ENCODE measurements around the gene CFAP206. TPM values are rescaled to one million over a fixed set of nuclear protein-coding genes. Genes with fewer than 3 reads are reported as not detected.

The CFAP206 gene
- total and polyA plus RNA-seq, 8 donors = 0.06 to 0.56 (median 0.14) TPM; not detected in 3

DNA sequence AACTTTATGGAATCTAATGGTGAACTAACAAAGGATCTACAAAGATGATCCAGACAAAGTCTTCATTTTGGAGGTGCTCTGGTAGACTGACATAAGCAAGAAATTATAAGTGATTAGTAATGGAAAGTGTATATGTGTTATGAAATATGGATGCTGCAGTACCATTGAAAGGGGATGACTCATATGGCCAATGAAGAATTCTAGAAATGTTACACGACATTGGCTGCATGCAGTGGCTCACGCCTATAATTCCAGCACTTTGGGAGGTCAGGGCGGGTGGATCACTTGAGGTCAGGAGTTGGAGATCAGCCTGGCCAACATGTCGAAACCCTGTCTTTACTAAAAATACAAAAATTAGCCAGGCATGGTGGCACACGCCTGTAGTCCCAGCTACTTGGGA is 23.5 kb downstream of the CFAP206 start:
- intact Hi-C loops (cut with DNase I) = no loop called here
- H3K27me3 ChIP-seq = no peaks in the 10 kb centered on the region
- DNase-seq = no peak
- no peaks in the 10 kb centered on the region for H3K4me1 ChIP-seq
- H3K27ac ChIP-seq = no peak overlapping the region
- no peak for FAIRE-seq
- H3K4me3 ChIP-seq = no peak overlapping the region
- TF ChIP-seq, protein P1, sequence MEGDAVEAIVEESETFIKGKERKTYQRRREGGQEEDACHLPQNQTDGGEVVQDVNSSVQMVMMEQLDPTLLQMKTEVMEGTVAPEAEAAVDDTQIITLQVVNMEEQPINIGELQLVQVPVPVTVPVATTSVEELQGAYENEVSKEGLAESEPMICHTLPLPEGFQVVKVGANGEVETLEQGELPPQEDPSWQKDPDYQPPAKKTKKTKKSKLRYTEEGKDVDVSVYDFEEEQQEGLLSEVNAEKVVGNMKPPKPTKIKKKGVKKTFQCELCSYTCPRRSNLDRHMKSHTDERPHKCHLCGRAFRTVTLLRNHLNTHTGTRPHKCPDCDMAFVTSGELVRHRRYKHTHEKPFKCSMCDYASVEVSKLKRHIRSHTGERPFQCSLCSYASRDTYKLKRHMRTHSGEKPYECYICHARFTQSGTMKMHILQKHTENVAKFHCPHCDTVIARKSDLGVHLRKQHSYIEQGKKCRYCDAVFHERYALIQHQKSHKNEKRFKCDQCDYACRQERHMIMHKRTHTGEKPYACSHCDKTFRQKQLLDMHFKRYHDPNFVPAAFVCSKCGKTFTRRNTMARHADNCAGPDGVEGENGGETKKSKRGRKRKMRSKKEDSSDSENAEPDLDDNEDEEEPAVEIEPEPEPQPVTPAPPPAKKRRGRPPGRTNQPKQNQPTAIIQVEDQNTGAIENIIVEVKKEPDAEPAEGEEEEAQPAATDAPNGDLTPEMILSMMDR (IDR thresholded peaks at IDR 0.05) = no peak
- H3K9me3 ChIP-seq = no peaks in the 10 kb centered on the region
- no peak for ATAC-seq
- 65 to 84% methylated on average over 5 of the region's 5 CpGs for WGBS, 2 donors
- no peaks in the 10 kb centered on the region for H3K36me3 ChIP-seq

DNA sequence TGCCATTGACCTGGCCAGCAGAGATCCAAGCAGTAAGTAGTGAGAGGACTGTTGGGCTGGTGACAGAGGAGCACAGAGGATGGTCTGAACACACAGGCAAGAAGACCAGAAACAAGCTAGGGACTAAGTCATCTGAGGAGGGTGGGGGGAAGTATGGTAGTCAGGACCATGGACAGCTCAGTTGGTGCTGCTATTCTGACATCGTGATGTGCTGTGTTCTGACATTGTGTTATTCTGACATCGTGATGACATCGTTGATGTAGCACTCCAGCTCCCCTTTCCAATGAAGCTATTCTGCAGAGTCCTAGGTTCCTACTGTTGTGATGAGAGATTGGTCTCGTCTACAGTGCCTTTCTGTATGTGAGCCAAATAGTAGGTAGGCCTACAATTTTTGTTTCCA is 28.7 kb downstream of the CFAP206 start:
- Histone ChIP-seq H3K27me3 (no peaks in the 10 kb centered on the region), H3K4me3 (no peak overlapping the region), H3K36me3 (no peaks in the 10 kb centered on the region), H3K27ac (no peak overlapping the region), H3K4me1 (no peaks in the 10 kb centered on the region), H3K9me3 (no peaks in the 10 kb centered on the region)
- WGBS, 2 donors = 9 to 10% methylated on average over 4 of the region's 4 CpGs
- FAIRE-seq = no peak
- intact Hi-C loops (cut with DNase I) = no loop called here
- peak in 3 of 4 donors; percentile 70 to 89 (median 72) for ATAC-seq
- peak in 3 of 6 donors; percentile 13 to 31 (median 30) for DNase-seq
- TF ChIP-seq, protein P1 (IDR thresholded peaks at IDR 0.05) = no peak

DNA sequence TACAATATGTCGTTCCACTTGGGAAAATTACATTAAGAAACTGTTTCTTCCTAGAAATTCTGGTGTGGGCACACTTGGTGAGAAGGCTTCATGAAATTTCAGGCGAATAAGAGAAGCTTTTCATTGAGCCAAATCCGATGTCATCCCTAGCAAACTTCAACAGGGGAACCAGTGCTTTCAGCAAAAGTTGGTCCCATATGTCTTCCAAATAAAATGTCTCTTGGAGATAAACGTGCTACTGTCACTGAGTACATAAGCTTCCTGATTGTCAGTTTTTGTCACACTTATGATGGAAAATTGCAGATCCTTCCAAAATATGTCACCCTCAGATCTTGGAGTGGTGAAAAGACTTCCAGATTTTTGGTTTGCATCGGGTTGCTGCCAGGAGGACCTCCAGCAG is 33.9 kb downstream of the CFAP206 start:
- no peak overlapping the region for H3K4me3 ChIP-seq
- TF ChIP-seq, protein P1 (IDR thresholded peaks at IDR 0.05) = no peak
- H3K36me3 ChIP-seq = no peaks in the 10 kb centered on the region
- no peaks in the 10 kb centered on the region for H3K4me1 ChIP-seq
- H3K9me3 ChIP-seq = no peaks in the 10 kb centered on the region
- 57 to 75% methylated on average over 5 of the region's 5 CpGs for WGBS, 2 donors
- intact Hi-C loops (cut with DNase I) = no loop called here
- no peaks in the 10 kb centered on the region for H3K27me3 ChIP-seq
- DNase-seq = no peak
- no peak for ATAC-seq
- FAIRE-seq = no peak
- no peak overlapping the region for H3K27ac ChIP-seq

DNA sequence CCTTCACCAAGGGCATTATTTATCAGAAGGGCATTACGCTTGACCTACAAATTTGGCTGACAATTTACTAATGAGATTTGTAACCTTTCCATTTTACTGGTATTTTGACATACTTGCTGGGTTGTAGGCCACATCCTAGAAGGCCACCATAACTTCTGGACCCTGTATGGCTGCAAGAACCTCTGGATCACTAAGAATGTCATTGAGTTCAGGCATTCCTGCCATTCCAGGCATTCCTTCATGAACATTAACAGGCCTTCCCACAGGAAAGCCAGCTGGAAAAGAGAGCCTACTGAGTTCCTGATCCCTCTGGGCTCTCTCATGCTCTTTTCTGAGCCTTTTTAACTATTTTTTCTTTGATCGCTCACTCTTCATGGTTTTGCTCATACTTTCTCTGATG is 36.6 kb downstream of the CFAP206 start:
- DNase-seq (no peak), ATAC-seq (no peak), FAIRE-seq (no peak)
- Histone ChIP-seq H3K9me3 (no peaks in the 10 kb centered on the region), H3K4me1 (no peaks in the 10 kb centered on the region), H3K27ac (no peak overlapping the region), H3K4me3 (no peak overlapping the region), H3K36me3 (no peaks in the 10 kb centered on the region), H3K27me3 (no peaks in the 10 kb centered on the region)
- TF ChIP-seq, protein P1 (IDR thresholded peaks at IDR 0.05) = no peak
- intact Hi-C loops (cut with DNase I) = no loop called here
- 93 to 96% methylated on average over 2 of the region's 2 CpGs for WGBS, 2 donors

DNA sequence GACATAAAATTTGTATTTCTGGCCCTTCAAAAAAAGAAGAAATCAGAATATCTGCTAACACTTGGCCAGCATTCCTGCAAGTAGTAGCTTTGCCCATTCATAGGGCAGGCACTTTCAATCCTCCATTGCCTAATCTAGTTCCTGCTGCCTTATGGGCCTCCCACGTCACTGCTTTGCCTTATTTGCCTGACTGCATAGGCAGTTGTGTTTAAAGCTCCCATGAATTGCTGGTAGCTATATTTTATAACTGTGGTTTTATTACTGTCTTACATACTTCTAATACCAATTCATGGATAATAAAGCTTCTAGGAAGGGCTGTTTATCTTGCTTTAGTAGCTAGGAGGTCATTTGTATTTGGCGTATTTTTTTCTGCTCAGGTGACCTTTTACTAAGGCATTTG is 57.3 kb downstream of the CFAP206 start:
- Histone ChIP-seq H3K27me3 (no peaks in the 10 kb centered on the region), H3K36me3 (no peaks in the 10 kb centered on the region), H3K4me3 (no peak overlapping the region), H3K9me3 (no peaks in the 10 kb centered on the region), H3K27ac (no peak overlapping the region), H3K4me1 (no peaks in the 10 kb centered on the region)
- no peak for DNase-seq
- no peak for ATAC-seq
- TF ChIP-seq, protein P1 (IDR thresholded peaks at IDR 0.05) = no peak
- no peak for FAIRE-seq
- intact Hi-C loops (cut with DNase I) = no loop called here
- 87 to 94% methylated on average over 2 of the region's 2 CpGs for WGBS, 2 donors
